ENCODE measurements around the gene ANKRD42. TPM values are rescaled to one million over a fixed set of nuclear protein-coding genes. Genes with fewer than 3 reads are reported as not detected.

Gene ANKRD42
- total and polyA plus RNA-seq, 9 of the 15 experiments (the other 6 are each of a cell fraction or from before 2014, with no cell fraction given): 2.8 to 9.1 (median 6.1) TPM

- DNase-seq (ENCODE audit: extremely low read depth in 1 of 4, low spot score in 3 of 4) (peak in 1 of 4 experiments; percentile 8), FAIRE-seq (no peak), ATAC-seq (peak; percentile 55)
- Histone ChIP-seq H3K27me3 (ENCODE audit: control insufficient read depth in 2 of 2, insufficient read depth in 2 of 2, low read length in 2 of 2) (0 out of 5 replicates have a peak, but pooled peaks cover 0 to 6% of the 10 kb centered on the region in 2 experiments), H3K4me2 (ENCODE audit: insufficient read depth, low read length) (no peak overlapping the region), H3K27ac (ENCODE audit: extremely low read depth, low read depth, low read length) (no peak overlapping the region), H3K36me3 (ENCODE audit: control insufficient read depth, insufficient read depth, low read length) (no peaks in the 10 kb centered on the region), H3K9me1 (ENCODE audit: control insufficient read depth, insufficient read depth, low read length) (no peaks in the 10 kb centered on the region), H3K9ac (ENCODE audit: insufficient read depth in 1 of 2, low read depth in 2 of 2, low read length in 2 of 2) (no peak overlapping the region), H3K4me3 (no peak overlapping the region), H4K20me1 (replicated peaks; ENCODE audit: control insufficient read depth, insufficient read depth, low read length) (no peaks in the 10 kb centered on the region), H3K9me3 (replicated peaks; ENCODE audit: control insufficient read depth, insufficient read depth, low read depth, low read length) (0 out of 2 replicates have a peak, but pooled peaks cover 1% of the 10 kb centered on the region), H3K79me2 (ENCODE audit: control insufficient read depth, insufficient read depth, low read length) (no peaks in the 10 kb centered on the region), H3K4me1 (replicated peaks in 1 of 2; ENCODE audit: control insufficient read depth in 2 of 2, insufficient read depth in 2 of 2, low read length in 2 of 2) (no peaks in the 10 kb centered on the region), H2AFZ (ENCODE audit: low read depth, low read length) (no peak overlapping the region; the same call in 1 of the 2 replicates)
- 17% methylated on average over 8 of the region's 8 CpGs for WGBS (ENCODE audit: insufficient coverage, low coverage, missing lambda C conversion rate)
- ChIA-PET POLR2A (interaction anchor here (1.0 kb wide), 1 partner anchor 12 kb away, joined by 3 read pairs; no protein-coding TSS in a partner anchor), CTCF (ENCODE audit: low intra/inter-chr PET ratio) (no interaction called here)
- in situ Hi-C loops (cut with MboI): no loop called here
- TF ChIP-seq RBM17 (IDR thresholded peaks at IDR 0.05; ENCODE audit: borderline replicate concordance, low read depth, low read length) (no peak), RAD21 (CRISPR knock-in tag; conservative IDR thresholded peaks at IDR 0.05 in 1 of 2, IDR thresholded peaks at IDR 0.05 in 1 of 2) (peak in 1 of 2 experiments; percentile 37; a peak in 2 of 4 replicates)
- TF ChIP-seq, protein P1, sequence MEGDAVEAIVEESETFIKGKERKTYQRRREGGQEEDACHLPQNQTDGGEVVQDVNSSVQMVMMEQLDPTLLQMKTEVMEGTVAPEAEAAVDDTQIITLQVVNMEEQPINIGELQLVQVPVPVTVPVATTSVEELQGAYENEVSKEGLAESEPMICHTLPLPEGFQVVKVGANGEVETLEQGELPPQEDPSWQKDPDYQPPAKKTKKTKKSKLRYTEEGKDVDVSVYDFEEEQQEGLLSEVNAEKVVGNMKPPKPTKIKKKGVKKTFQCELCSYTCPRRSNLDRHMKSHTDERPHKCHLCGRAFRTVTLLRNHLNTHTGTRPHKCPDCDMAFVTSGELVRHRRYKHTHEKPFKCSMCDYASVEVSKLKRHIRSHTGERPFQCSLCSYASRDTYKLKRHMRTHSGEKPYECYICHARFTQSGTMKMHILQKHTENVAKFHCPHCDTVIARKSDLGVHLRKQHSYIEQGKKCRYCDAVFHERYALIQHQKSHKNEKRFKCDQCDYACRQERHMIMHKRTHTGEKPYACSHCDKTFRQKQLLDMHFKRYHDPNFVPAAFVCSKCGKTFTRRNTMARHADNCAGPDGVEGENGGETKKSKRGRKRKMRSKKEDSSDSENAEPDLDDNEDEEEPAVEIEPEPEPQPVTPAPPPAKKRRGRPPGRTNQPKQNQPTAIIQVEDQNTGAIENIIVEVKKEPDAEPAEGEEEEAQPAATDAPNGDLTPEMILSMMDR (IDR thresholded peaks at IDR 0.05 in 2 of 3, conservative IDR thresholded peaks at IDR 0.05 in 1 of 3; ENCODE audit: insufficient read depth in 2 of 3, low read depth in 1 of 3, low read length in 3 of 3): peak; percentile 26 to 54 (median 47); a peak in 5 of 6 replicates
- BruUV-seq (replicated peaks): no TSS peak
- intact Hi-C loops (cut with micrococcal nuclease): no loop called here
Observed at GRCh38 chr11:83219095-83219494, 25.6 kb downstream of the ANKRD42 start.
